ENCODE results near the gene ENGASE.

ENGASE gene

DNA sequence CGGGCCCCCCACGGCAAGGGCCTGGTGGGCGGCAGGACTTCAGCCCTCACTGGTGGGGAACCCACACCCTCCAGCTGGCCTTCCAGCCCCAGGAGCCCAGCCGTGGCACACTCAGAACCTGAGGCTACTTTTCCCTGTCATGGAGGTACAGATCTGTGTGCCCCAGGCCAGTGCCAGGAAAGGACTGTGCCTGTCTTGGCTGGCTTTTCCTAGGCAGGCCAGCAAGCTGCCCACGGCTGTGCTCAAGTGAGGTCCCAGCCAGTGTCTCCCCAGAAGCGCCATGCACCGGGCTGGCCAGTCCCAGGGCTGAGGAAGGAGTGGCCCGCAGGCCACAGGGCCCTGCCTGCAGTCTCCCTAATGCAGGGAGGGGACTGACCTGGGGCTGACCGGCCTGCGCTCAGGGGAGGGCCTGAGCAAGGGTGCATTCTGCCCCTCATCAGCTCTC lies 16.6 kb downstream of the ENGASE start:
- DNase-seq (ENCODE audit: low spot score): no peak

DNA sequence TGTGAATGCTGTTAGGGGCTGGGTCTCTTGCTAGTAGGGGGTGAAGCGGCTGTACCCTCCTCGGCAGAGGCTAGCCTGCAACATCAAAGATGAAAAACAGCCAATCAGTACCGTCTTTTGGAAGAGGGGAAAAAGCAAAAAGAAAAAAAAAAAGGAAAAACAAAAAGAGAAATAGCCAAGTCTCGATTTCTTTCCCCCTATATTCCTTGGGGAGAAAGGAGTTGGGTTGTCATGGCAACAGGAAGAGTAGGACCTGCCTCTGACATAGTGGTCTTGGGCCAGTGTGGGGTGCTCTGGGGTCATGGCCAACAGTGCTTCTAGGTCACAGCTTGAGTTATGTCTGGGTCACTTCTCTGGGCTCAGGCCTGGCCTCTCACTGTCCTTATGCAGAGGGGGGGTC lies 17.9 kb downstream of the ENGASE start:
- no peak for DNase-seq (ENCODE audit: low spot score)

DNA sequence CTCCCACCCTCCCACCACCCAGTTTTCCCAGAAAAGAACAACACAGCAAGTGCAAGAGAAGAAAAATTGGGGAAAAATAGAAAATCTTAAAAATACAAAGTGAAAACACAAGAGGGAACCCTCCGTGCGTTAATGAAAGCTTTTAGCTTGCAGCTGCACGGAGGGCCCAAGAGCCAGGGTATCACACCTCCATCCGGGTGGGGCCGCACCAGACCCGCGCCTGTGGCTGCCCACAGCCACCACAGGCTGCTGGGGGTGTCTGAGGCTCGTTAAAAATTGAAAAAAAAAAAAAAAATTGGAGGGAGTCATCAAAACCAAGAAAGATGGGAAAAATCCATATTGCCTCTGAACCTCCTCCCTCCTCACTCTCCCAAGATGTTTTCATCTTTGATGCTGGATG lies 18.6 kb downstream of the ENGASE start:
- DNase-seq (ENCODE audit: low spot score): no peak

DNA sequence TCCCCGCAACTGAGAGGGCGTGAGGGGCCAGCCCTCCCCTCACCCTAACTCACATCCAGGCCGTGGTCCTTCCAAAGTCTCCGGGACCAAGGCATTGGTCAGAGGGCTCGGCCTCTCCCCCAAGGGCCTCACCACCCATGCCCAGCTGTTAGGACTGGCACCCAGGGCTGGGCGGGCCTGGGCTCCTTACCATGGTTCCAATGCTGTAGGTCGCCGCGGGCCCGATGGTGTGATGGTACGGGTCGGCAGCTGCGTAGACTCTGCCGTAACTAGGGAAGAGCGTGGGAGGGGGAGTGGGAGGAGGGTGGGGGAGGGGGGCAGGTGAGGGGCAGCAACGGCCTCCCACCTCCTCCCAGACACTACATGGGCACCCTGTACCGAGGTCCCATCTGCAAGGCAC lies 19.6 kb downstream of the ENGASE start:
- DNase-seq (ENCODE audit: low spot score): no peak

DNA sequence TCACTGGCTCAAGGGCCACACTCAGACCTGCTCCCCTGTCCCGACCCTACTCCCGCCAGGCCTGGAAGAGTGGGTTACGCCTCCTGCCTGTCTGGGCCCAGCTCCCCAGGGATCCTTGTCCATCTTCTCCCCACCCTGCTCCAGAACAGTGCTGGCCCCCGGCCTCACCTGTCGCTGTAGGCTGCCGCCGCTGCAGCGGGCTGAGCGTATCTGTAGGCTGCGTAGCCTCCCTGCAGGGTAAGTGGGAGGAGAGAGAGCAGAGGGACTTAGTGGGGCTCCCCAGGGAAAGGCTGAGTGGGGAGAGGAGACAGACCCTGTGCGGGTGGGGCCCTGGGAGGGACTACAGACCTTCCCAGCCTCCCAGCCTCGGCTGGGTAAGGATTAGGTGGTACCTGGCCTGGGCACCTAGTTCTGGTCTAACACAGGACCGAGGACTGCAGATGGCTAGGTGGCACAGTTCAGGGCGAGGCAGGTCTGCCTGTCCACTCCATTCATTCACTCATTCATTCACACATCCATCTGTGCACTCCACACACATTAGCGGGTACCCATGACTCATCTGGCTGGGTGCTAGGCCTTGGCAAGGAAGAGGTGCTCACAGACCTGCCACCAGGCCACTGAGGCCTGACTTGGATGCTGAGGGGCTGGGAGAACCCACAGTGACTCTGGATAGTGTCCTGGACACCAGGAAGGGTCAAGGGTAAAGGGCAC lies 20.9 kb downstream of the ENGASE start:
- DNase-seq (ENCODE audit: low spot score): no peak

DNA sequence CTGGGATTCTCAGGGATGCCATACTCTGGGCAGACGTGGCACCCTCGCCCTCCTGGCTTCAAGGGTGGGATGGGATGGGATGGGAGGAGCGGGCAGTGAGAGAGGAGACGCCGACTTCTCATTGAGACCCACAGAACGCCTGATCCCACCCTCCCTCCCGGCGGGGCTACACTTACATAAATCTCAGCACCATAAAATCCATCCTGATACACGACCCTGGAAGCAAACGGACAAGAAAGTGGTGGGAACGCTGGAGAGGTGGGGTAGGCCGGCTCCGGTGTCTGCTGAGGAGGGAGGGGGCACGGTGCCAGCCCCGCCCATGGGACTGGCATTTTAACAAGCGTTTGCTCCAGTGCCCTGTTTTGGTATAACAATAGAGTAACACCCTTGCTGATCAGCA lies 21.9 kb downstream of the ENGASE start:
- DNase-seq (ENCODE audit: low spot score): no peak

DNA sequence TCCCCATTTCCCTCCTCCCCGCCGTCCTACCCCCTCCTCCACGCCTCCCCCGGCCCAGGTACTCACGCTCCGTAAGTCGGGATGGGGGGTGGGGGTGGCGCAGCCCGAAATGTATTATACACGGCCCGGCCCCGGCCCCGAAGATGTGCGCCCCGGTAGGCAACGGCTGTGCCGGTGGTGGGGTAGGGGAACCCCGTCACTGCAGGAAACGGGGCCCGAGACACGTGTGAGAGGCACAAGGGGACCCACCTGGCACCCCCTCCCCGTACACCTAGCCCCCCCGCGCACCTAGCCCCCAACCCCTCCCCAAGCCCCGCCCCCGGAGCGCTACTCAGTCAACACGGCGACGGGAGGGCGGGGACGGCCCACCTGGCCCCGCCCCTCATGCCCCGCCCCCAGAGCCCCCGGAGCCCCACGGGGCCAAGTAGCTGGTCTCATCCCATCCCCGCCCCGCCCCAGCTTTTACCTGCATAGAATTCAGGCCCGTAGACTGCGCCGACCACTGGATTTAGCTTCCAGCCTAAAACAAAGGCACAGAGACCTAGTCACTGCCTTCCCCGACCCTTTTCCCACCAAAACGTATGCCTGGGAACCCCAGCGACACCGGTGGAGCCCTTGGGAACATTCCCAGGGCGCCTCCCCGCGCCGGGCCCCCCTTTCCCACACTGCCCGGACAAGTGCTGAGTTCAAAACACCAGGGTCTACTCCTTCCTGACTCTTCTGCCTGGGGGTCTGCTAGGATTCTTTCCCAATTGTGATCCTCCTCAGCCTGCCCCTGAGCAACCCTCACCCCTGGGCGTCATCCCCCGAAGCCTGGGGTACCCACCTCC lies 22.8 kb downstream of the ENGASE start:
- no peak for DNase-seq (ENCODE audit: low spot score)

DNA sequence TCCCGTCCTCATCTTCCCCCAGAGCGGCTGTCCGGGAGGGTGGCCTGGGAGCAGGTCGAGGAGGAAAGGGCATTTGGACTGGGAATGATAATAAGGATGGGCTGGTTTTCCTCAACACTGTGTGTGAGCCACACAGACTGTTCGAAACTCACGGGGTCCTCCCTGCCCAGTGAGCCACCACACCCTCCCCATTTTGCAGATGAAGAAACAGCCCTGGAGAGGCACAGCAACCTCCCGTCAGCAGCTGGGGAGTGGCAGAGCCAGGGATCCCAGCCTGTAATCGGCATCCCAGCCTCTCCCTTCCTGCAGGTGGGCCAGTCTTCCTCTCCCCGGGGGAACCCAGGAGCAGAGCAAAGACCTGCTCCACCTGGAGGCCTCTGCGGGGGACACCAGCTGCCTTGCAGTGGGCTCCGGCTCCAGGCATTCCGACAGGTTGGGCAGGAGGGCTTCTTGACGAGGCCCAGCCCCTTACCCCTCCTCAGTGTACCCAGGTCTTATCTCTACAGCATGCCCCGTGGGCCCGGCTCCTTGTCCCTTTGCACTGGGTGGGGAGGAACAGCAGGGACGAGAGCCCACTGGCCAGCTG lies 23.8 kb downstream of the ENGASE start:
- no peak for DNase-seq (ENCODE audit: low spot score)

DNA sequence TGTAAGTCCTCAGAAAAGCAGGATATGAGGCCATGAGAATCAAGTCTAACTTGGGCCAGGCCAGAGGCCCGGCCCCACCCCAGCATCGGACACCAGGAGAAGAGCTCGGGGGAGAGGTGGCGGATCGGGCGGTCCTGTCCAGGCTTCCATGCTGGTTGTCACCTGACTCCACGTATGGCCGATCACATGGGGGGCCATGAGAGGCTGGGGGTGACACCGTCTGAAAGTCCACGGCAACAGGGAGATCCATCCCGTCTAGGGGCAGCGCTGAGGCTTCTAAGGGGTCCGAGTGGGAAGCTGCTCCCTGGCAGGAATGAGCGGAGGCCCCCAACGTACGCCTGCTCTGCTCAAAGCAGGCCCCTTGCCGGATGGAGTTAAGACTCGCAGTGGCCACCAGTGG lies 25.8 kb downstream of the ENGASE start:
- DNase-seq (ENCODE audit: low spot score): no peak

DNA sequence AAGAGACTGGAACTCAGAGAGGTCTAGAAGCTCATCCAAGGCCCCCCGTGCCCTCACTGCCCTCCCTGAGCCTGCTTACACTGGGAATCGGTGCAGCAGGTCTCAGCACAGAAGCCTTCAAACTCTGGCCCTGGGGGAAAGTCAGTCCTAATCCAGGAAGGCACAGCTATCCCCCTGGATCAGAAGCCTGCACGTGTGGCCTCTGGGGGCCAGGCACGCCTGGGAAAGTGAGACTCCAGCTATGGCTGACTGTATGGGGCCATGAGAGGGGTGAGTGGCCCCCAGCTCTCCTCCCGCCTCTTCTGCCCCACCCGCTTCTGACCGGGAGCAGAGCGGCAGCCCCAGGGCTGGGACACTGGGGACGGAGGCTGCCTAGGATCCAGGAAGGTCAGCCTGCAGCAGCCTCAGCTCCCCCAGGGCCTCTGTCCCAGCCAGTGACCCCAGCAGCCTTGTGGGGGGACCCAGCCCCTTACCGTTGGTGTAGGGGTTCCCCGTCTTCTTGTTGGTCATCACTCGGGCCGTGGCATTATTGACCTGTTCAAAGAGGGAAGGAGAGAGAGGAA lies 26.6 kb downstream of the ENGASE start:
- DNase-seq (ENCODE audit: low spot score): no peak

DNA sequence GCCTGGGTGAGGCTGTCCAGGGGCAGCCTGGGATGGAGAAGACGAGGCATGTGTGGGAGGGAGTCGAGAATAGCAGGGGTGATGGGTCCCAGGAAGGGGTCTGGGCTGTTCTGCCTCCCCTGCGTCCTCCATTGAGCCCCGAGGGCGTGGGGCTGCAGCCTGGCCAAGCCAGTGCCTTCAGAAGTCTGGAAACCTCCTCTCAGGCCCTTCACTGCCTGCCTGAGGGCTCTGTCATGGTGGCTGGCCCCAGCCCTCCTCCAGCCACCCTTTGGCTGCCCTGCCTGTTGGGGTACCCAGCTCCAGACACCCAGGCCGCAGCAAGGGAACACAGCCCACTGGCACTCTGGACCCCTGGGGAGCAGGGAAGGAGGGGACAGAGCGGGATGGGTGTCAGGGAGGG lies 27.6 kb downstream of the ENGASE start:
- no peak for DNase-seq (ENCODE audit: low spot score)

DNA sequence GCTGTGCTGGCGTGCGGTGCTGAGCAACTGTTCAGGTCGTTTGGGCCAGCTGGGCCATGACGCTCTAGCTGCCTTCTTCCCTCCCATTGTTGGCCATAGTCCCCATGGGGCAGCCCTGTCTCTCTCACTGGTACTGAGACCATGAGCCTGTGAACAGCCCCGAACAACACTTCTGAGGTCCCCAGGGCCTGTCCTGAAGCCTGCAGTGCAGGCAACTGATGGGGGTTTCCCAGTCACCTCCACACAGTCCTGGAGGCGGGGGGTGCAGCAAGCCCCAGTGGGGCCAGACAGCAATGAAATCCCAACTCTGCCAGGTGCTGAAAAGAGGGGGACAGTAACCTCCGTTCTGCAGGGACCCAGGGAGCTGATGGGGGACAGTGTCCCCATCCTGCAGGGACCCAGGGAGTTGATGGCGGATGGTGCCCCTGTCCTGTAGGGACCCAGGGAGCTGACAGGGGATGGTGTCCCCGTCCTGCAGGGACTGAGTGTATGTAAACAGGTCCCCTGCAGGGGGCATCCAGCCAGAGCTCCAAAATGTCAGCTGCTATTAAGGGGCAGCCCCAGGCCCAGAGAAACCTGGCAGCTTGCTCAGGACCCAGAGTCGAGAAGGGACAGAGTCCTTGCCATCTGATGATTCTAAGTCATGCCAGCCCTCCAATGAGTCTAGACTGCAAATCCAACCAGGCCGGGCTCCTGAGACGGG lies 30.4 kb downstream of the ENGASE start:
- no peak for DNase-seq (ENCODE audit: low spot score)

DNA sequence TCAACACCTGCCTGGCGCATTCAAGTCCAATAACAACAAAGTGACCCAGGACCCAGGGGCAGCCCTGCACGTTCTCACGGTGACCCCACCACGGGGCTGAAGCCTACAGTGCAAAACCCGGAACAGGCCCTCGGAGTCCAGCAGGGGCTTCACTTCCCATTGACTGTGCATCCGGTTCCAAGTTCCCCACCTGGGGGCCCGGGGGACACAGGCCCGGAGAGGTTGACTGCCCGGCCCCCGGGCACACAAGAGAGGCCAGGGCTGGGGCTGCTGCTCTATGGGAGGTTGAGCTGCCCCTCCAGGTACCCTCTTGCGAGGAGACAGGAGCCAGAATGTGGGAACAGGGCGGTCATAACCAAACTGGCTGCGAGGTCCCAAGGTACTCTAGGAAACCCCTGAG lies 31.3 kb downstream of the ENGASE start:
- DNase-seq (ENCODE audit: low spot score): no peak

DNA sequence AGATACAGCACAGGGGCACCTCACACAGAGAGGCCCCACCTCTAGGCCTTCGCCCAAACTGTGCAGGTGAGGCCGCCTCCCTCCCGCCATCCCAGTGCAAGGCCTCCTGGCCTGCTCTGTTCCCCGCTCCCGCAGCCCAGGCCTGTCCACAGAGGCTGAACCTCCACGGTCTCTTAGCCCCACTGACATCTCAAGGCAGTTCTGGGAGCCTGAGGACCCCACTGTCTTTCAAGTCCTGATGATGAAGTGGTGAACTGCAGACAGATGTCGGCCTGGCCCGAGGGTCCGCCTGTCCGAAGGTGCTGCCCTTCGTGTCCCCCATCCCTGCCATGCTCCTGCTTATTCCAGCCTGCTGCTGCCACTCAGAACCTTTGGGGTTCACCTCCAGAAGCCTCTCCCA lies 32.3 kb downstream of the ENGASE start:
- DNase-seq (ENCODE audit: low spot score): no peak

DNA sequence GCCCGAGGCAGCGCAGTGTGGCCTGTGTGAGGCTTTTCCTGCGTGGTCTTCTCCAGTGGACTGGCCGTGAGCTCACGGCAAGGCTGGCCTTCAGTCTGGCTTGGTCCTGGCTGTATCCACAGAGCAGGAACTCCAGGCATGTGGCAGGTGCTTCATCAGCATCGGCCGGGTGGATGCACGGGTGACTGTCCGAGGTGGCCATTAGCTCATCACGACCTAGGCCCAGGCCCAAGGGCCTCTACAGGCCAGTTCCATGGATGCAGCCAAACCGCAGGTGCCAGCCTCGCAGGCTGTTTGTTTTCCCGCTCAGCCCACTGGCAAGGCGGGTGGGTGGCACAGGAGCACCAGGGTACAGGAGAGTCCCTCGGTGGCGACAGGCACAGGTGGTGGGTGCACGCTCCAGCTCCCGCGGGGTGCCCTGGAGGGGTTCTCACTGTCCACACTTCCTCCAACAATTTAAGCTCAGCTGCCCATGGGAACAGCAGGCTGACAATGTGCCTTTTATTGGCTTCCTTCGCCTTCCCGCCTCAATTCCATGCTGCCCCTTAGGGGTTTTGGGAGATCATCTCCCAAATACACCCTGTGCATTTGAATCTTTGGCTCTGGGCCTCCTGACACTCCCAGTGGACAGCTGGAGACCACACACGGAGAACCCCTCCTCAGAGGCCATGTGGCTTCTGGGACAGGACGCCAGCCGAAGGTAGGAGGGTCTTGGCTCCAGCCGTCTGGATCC lies 33.0 kb downstream of the ENGASE start:
- DNase-seq (ENCODE audit: low spot score): no peak

DNA sequence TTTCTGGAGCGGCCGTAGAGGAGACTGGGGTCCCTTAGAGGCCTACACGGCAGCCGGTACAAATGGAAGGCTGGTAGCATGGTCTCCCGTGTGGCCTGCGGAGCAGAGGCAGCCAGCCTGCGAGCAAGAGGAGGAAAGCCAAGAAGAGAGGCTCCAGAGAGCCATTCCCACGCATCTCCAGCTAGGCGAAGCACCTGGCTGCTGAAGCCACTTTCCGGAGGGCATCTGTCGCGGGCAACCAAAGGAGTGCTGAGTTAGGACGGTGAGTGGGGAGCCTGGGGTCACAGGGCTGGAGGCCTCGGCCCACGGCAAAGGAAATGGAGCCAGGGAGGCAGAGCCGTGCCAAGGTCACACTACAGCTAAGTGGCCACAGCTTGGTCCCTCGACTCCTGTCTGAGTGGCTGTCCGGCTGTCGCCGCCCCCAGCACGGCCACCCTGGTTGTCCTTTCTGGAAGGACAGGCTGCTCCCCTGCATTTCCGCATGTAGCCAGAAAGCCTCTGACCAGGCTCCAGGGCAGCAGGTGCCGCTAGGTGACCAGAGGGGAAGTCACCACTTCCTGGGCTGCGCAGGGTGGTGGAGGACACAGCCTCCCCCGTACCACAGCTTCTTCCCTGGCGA lies 33.7 kb downstream of the ENGASE start:
- no peak for DNase-seq (ENCODE audit: low spot score)

DNA sequence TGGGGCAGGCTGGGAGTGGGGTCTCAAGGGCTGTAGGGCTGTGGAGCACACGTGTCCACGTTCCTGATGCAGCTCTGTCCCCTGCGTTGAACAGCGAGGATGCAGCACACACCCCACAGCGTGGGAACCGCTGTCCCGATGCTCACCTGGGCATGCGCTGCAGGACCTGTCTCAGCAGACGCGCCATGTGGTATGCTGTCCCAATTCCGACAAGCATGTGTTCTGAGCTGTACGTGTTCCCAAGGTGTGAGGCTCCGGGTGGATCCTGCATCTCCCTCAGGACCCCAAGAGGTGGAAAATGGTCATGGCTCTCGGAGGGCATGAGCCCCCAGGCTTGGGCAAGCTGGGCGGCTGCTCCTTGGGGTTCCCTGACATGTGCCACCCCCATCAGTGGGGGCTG lies 34.2 kb downstream of the ENGASE start:
- DNase-seq (ENCODE audit: low spot score): no peak

DNA sequence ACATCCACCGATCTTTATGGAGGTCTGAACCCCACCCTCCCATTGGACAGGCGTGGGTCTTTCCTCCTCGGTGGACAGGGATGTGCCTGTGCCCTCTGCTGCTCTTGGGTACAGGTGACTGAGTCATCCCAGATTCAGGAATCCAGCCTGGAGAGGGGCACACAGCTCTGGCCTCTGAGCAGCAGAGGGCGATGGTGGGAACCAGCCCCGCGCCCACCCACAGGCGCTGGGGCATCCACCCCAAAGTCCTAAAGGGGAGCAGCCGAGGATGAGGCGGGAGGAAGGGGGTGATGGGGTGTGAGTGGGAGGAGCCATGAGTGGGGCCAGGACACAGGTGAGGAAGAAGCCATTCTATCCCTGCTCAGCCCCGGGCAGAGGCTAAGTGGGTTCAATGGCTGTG lies 35.0 kb downstream of the ENGASE start:
- DNase-seq (ENCODE audit: low spot score): no peak

DNA sequence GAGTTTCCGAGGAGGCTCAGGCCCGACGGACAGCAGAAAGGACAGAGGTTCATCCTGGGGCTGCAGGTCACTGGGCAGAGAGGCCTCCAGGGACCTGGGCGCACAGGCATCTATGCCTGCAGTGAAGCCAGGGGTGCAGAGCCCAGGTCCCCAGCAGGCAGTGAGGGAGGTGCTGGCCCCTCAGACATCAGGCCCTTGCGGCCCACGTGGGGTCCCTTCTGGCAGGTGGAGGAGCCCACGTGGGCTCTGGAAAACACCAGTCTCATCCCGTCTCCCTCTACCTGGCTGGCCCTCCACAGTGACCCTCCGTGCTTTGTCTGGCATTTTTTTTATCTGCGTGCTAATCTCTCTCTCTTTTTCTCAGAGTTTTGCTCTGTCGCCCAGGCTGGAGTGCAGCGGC lies 36.5 kb downstream of the ENGASE start:
- DNase-seq (ENCODE audit: low spot score): no peak

DNA sequence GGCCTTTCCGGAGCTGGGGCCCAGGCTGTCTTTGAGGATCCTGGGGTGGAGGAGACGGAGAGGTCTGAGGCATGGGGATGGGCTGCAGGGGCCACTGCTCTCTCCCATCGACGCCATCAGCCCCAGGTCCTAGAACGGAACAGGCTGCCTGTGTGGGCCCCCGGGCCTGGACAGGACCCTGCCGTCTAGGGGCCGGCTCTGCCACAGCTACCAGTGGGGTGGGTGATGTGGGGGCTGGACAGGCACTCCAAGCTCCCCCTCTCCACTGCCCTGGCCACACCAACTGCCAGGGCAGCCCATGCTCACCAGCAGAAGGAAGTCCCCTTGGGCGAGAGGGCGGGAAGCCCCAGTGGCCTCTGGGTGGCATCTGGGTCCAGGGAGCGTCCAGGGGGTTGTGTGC lies 37.8 kb downstream of the ENGASE start:
- DNase-seq (ENCODE audit: low spot score): no peak

Measured in LoVo (cell line).